PC-9 (cell line): Measurements from ENCODE around the gene MRPS11. TPM values are rescaled to one million over a fixed set of nuclear protein-coding genes. Genes with fewer than 3 reads are reported as not detected.

Experiments used
- BruUV-seq: library from RNA; stranded (reverse); fragments of 400-500 nt; replicated peaks from 2 replicates; lab custom pipeline; 2021; lab: Mats Ljungman, UMichigan
- CTCF ChIA-PET: fragments of 300-600 bp; sonication (Branson Sonifier 250); formaldehyde crosslinking; loops from one replicate; lab custom pipeline; 2022; ENCODE audit warnings: antibody characterized with exemption; lab: Charles Lee
- POLR2A ChIA-PET: fragments of 300-600 bp; sonication (Branson Sonifier 250); formaldehyde crosslinking; loops from one replicate; lab custom pipeline; 2022; ENCODE audit warnings: antibody characterized with exemption; ENCODE audit not compliant: unreplicated experiment; lab: Charles Lee
- DNase-seq, 2 experiments: peaks; one replicate each; pipeline versions ENCODE4 v3.0.0 to v3.0.0-alpha.2; 2015 to 2022; ENCODE audit warnings: mixed read lengths in 1 of 2
- H2AFZ ChIP-seq: fragments of 200-600 bp; sonication (generic); 2 replicates; pipeline ENCODE4 v1.8.1; 2017; ENCODE audit warnings: antibody characterized with exemption
- H3F3A ChIP-seq: fragments of 200-600 bp; sonication (generic); 2 replicates; pipeline ENCODE4 v1.8.1; 2017; ENCODE audit warnings: antibody characterized with exemption, mild to moderate bottlenecking, low read depth; ENCODE audit not compliant: insufficient read depth
- H3K27ac ChIP-seq: fragments of 200-600 bp; sonication (generic); 2 replicates; pipeline ENCODE4 v1.6.1; 2016; ENCODE audit warnings: mixed run types
- H3K27me3 ChIP-seq: fragments of 200-600 bp; sonication (generic); 2 replicates; pipeline ENCODE4 v1.6.1; 2016; ENCODE audit warnings: low read depth, mixed run types; ENCODE audit not compliant: insufficient read depth
- H3K36me3 ChIP-seq: fragments of 200-600 bp; sonication (generic); 2 replicates; pipeline ENCODE4 v1.6.1; 2016; ENCODE audit warnings: low read depth, mixed run types
- H3K4me1 ChIP-seq: fragments of 200-600 bp; sonication (generic); replicated peaks from 2 replicates; pipeline ENCODE4 v1.6.1; 2016; ENCODE audit warnings: mixed run types; ENCODE audit not compliant: insufficient read depth
- H3K4me2 ChIP-seq: fragments of 200-600 bp; sonication (generic); 2 replicates; pipeline ENCODE4 v1.6.1; 2017; ENCODE audit warnings: mixed run types
- H3K4me3 ChIP-seq: fragments of 200-600 bp; sonication (generic); 2 replicates; pipeline ENCODE4 v1.6.1; 2016; ENCODE audit warnings: mixed run types
- H3K79me2 ChIP-seq: fragments of 200-600 bp; sonication (generic); 2 replicates; pipeline ENCODE4 v1.6.1; 2017; ENCODE audit warnings: low read depth, mixed run types
- H3K9me2 ChIP-seq: fragments of 200-600 bp; sonication (generic); 2 replicates; pipeline ENCODE4 v1.8.1; 2017; ENCODE audit warnings: mild to moderate bottlenecking; ENCODE audit not compliant: insufficient read depth
- H3K9me3 ChIP-seq: fragments of 200-600 bp; sonication (generic); 2 replicates; pipeline ENCODE4 v1.8.1; 2016; ENCODE audit warnings: low read depth; ENCODE audit not compliant: insufficient read depth
- H4K20me1 ChIP-seq: fragments of 200-600 bp; sonication (generic); 2 replicates; pipeline ENCODE4 v1.8.1; 2017; ENCODE audit not compliant: insufficient read depth
- CTCF ChIP-seq: fragments of 200-600 bp; sonication (generic); conservative IDR thresholded peaks from 2 replicates; pipeline ENCODE4 v1.6.1; 2017; ENCODE audit warnings: mixed run types, antibody characterized with exemption, mild to moderate bottlenecking, moderate library complexity
- EZH2 ChIP-seq: fragments of 200-600 bp; sonication (generic); IDR thresholded peaks from 2 replicates; pipeline ENCODE4 v1.8.0; 2017; ENCODE audit warnings: antibody characterized with exemption, low read depth
- intact Hi-C: fragments of 100-400 bp; cut with micrococcal nuclease; formaldehyde crosslinking; loops from one replicate; pipeline ENCODE4 v1.10.0; 2022; ENCODE audit not compliant: unreplicated experiment
- total RNA-seq: library from RNA; stranded (reverse); gene quantifications from 2 replicates; pipeline ENCODE4 v1.2.3, GENCODE V29; 2021

The MRPS11 gene
- total RNA-seq, 1 experiment from 2014 or later: 57.2 TPM

- BruUV-seq: no TSS peak
- Histone ChIP-seq H3K4me1 (no peaks in the 10 kb centered on the region), H3K9me2 (no peaks in the 10 kb centered on the region), H3F3A (no peaks in the 10 kb centered on the region), H3K79me2 (no peaks in the 10 kb centered on the region), H3K4me3 (no peak overlapping the region), H3K4me2 (no peak overlapping the region), H3K9me3 (no peaks in the 10 kb centered on the region), H4K20me1 (no peaks in the 10 kb centered on the region), H3K27ac (no peak overlapping the region), H3K27me3 (no peaks in the 10 kb centered on the region), H3K36me3 (no peaks in the 10 kb centered on the region), H2AFZ (no peak overlapping the region)
- intact Hi-C loops: no loop called here
- CTCF ChIA-PET: no interaction called here
- no peak for TF ChIP-seq EZH2
- TF ChIP-seq CTCF: no peak
- POLR2A ChIA-PET: no interaction called here
- DNase-seq: no peak
These were observed 36.9 kb downstream of the MRPS11 start for GRCh38 chr15:88504445-88504844.

GRCh38 chr15:88505721-88506120 lies 38.2 kb downstream of the MRPS11 start:
- H4K20me1 ChIP-seq: no peaks in the 10 kb centered on the region
- ChIA-PET POLR2A (no interaction called here), CTCF (no interaction called here)
- intact Hi-C loops: no loop called here
- no peaks in the 10 kb centered on the region for H3K79me2 ChIP-seq
- H3K27ac ChIP-seq: no peak overlapping the region
- no TSS peak for BruUV-seq
- H3K4me2 ChIP-seq: no peak overlapping the region
- H3F3A ChIP-seq: no peaks in the 10 kb centered on the region
- DNase-seq: no peak
- H3K9me3 ChIP-seq: no peaks in the 10 kb centered on the region
- TF ChIP-seq CTCF (no peak), EZH2 (no peak)
- no peaks in the 10 kb centered on the region for H3K4me1 ChIP-seq
- no peaks in the 10 kb centered on the region for H3K9me2 ChIP-seq
- no peak overlapping the region for H3K4me3 ChIP-seq
- no peaks in the 10 kb centered on the region for H3K27me3 ChIP-seq
- H3K36me3 ChIP-seq: no peaks in the 10 kb centered on the region
- H2AFZ ChIP-seq: no peak overlapping the region

GRCh38 chr15:88506628-88507027 lies 39.1 kb downstream of the MRPS11 start:
- no TSS peak for BruUV-seq
- H2AFZ ChIP-seq: no peak overlapping the region

More at GRCh38 chr15:88506628-88507027, 39.1 kb downstream of the MRPS11 start:
- H3K4me2 ChIP-seq: no peak overlapping the region
- no peak overlapping the region for H3K27ac ChIP-seq
- H3K36me3 ChIP-seq: no peaks in the 10 kb centered on the region
- H3F3A ChIP-seq: no peaks in the 10 kb centered on the region
- no peak overlapping the region for H3K4me3 ChIP-seq
- no peaks in the 10 kb centered on the region for H4K20me1 ChIP-seq
- TF ChIP-seq CTCF: no peak
- TF ChIP-seq EZH2: no peak
- no peaks in the 10 kb centered on the region for H3K79me2 ChIP-seq
- intact Hi-C loops: no loop called here
- ChIA-PET POLR2A (interaction anchor here (0.6 kb wide), 1 partner anchor 41 kb away, joined by 9 read pairs; no protein-coding TSS in a partner anchor), CTCF (no interaction called here)
- no peaks in the 10 kb centered on the region for H3K4me1 ChIP-seq
- no peaks in the 10 kb centered on the region for H3K9me3 ChIP-seq
- no peaks in the 10 kb centered on the region for H3K9me2 ChIP-seq
- no peak for DNase-seq
- no peaks in the 10 kb centered on the region for H3K27me3 ChIP-seq
